MCF 10A (cell line): ENCODE data around the gene MYH4. TPM values are rescaled to one million over a fixed set of nuclear protein-coding genes. Genes with fewer than 3 reads are reported as not detected.

Experiments used
- Bru-seq: library from RNA; stranded (reverse); fragments of 400-500 nt; gene quantifications from one replicate; lab custom pipeline; 2021; lab: Mats Ljungman, UMichigan
- BruChase-seq, 2 experiments: library from RNA; stranded (reverse); fragments of 400-500 nt; gene quantifications; one replicate each; lab custom pipeline; 2021; lab: Mats Ljungman, UMichigan
- BruUV-seq: library from RNA; stranded (reverse); fragments of 400-500 nt; replicated peaks from 2 replicates; lab custom pipeline; 2021; lab: Mats Ljungman, UMichigan
- CTCF ChIA-PET: fragments of 300-600 bp; sonication (Branson Sonifier 250); formaldehyde crosslinking; extraction: SDS; loops from one replicate; lab custom pipeline; 2021; ENCODE audit warnings: antibody characterized with exemption, inconsistent platforms; lab: Yijun Ruan, JAX
- POLR2A ChIA-PET: fragments of 300-600, 350-650 bp; sonication (Branson Sonifier 250); formaldehyde crosslinking; extraction: SDS; loops from one replicate; lab custom pipeline; 2020; ENCODE audit warnings: antibody characterized with exemption, inconsistent platforms; lab: Yijun Ruan, JAX
- DNase-seq: peaks from one replicate; pipeline ENCODE4 v3.0.0-alpha.2; 2018; ENCODE audit not compliant: unreplicated experiment
- H3K27ac Mint-ChIP-seq: one replicate; pipeline ENCODE4 v1.8.0; 2022; ENCODE audit warnings: mild to moderate bottlenecking, low read depth, mixed read lengths; ENCODE audit not compliant: unreplicated experiment
- H3K27me3 Mint-ChIP-seq: one replicate; pipeline ENCODE4 v1.8.0; 2022; ENCODE audit warnings: mixed read lengths; ENCODE audit not compliant: insufficient read depth, unreplicated experiment
- H3K36me3 Mint-ChIP-seq: one replicate; pipeline ENCODE4 v1.8.0; 2022; ENCODE audit warnings: mild to moderate bottlenecking, moderate library complexity, mixed read lengths; ENCODE audit not compliant: insufficient read depth, unreplicated experiment
- H3K4me1 Mint-ChIP-seq: one replicate; pipeline ENCODE4 v1.8.0; 2022; ENCODE audit warnings: mixed read lengths; ENCODE audit not compliant: insufficient read depth, unreplicated experiment
- H3K4me3 Mint-ChIP-seq: one replicate; pipeline ENCODE4 v1.8.0; 2022; ENCODE audit warnings: mild to moderate bottlenecking, moderate library complexity, mixed read lengths; ENCODE audit not compliant: unreplicated experiment
- H3K9me3 Mint-ChIP-seq: one replicate; pipeline ENCODE4 v1.8.0; 2022; ENCODE audit warnings: mixed read lengths; ENCODE audit not compliant: unreplicated experiment
- intact Hi-C: fragments of 100-400 bp; cut with micrococcal nuclease; formaldehyde crosslinking; loops from 2 replicates; pipeline ENCODE4 v1.14.1; 2022
- long read RNA-seq: library from polyadenylated mRNA; stranded (forward); transcript quantifications from one replicate; pipeline ENCODE4 v2.0.0, GENCODE V29; 2022
- total RNA-seq: library from RNA; stranded (reverse); gene quantifications from 2 replicates; pipeline ENCODE4 v1.2.3, GENCODE V29; 2022
- TF ChIP-seq, protein P1 (sequence below): fragments of 200-600 bp; IDR thresholded peaks from one replicate; pipeline ENCODE4 v1.8.0; 2022; ENCODE audit warnings: antibody characterized with exemption, mild to moderate bottlenecking; ENCODE audit not compliant: unreplicated experiment

Gene MYH4
- total RNA-seq (not detected in 2 replicates), Bru-seq, nascent RNA (not detected), BruChase-seq, experiment 1, labeled RNA remaining after a 6-hour chase (not detected), BruChase-seq, experiment 2, labeled RNA remaining after a 2-hour chase (not detected)
- long read RNA-seq, partial matches to known transcripts, result 1 of 1 reads
- long read RNA-seq, other reads (novel, unspliced or antisense), result 0 of 1 reads

DNA sequence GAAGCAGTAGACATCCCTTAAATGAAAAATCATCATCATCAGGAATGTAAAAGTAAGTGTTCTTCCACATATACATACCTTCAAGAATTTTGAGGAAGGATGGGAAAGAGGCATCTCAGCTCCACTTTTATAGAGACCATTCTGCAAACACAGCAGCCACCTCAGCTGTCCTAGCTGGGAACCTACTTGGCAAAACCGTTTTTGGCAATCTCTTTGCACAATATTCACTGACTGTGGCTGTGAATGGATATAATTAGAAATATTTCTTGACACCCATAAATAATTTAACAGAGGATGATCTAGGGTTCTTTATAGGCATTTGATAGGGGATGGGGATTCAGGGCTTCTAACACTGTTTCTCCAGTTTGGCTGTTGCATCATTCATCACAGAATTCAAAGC, at the start of gene MYH4:
Gene MYH4 (minus strand): TSS at position 101 of the 400 bp plus-strand sequence. CDS start 2,814 bp downstream, outside the sequence.
- TF ChIP-seq, protein P1, sequence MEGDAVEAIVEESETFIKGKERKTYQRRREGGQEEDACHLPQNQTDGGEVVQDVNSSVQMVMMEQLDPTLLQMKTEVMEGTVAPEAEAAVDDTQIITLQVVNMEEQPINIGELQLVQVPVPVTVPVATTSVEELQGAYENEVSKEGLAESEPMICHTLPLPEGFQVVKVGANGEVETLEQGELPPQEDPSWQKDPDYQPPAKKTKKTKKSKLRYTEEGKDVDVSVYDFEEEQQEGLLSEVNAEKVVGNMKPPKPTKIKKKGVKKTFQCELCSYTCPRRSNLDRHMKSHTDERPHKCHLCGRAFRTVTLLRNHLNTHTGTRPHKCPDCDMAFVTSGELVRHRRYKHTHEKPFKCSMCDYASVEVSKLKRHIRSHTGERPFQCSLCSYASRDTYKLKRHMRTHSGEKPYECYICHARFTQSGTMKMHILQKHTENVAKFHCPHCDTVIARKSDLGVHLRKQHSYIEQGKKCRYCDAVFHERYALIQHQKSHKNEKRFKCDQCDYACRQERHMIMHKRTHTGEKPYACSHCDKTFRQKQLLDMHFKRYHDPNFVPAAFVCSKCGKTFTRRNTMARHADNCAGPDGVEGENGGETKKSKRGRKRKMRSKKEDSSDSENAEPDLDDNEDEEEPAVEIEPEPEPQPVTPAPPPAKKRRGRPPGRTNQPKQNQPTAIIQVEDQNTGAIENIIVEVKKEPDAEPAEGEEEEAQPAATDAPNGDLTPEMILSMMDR, result no peak
- DNase-seq, result no peak
- intact Hi-C loops, result no loop called here
- BruUV-seq, result no TSS peak
- H3K9me3 Mint-ChIP-seq, result no peaks in the 10 kb centered on the region
- H3K4me1 Mint-ChIP-seq, result no peaks in the 10 kb centered on the region
- H3K27ac Mint-ChIP-seq, result no peak within 1 kb of the TSS
- H3K27me3 Mint-ChIP-seq, result no peaks in the 10 kb centered on the region
- CTCF ChIA-PET, result no interaction called here
- no peak within 1 kb of the TSS for H3K4me3 Mint-ChIP-seq
- no peaks in the 10 kb centered on the region for H3K36me3 Mint-ChIP-seq
- POLR2A ChIA-PET, result no interaction called here

DNA sequence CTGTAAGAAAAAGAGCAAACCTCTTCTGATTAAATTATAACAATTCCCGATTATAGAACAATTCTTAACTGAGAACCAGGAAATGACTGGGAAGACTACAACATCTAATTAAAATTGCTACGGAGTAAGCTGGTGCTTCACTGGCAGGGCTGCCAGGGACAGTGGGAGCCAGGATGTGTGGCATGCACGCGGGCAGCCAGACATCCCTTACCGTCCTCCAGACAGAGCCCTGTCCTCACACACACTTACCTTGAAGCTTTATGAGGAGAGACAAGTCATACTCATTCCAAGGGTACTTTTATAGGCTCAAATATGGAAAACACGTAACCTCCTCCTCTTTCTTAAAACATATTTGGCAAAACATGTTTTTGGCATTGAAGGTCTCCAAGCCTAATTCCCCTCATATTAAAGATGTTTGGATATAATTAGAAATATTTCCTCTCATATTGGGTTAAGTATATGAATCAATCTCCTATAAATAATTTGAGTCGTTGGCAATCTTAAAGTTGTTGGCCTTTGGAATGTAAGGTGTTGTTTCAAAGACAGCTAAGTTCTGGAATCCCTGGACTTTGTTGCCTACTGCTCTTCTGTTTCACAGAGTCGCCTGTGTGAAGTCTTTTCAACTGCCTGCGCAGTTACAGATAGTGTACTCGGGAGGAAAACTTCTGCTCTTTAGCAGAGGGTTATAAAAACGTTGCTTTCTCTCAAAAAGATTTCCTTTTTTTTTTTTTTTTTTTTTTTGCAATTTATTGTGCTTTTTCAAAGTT, 49.1 kb upstream of the MYH4 start, which contains the start of gene MYH1:
Gene MYH1 (minus strand): TSS at position 272 of the 767 bp plus-strand sequence. CDS start 1,900 bp downstream, outside the sequence.
- ChIA-PET CTCF (no interaction called here), POLR2A (no interaction called here)
- no TSS peak for BruUV-seq
- DNase-seq, result no peak
- Mint-ChIP-seq H3K27me3 (peaks cover 37% of the 10 kb centered on the region), H3K27ac (no peak within 1 kb of the TSS), H3K4me3 (no peak within 1 kb of the TSS), H3K4me1 (no peaks in the 10 kb centered on the region), H3K9me3 (no peaks in the 10 kb centered on the region), H3K36me3 (no peaks in the 10 kb centered on the region)
- TF ChIP-seq, protein P1, result no peak
- intact Hi-C loops, result no loop called here

DNA sequence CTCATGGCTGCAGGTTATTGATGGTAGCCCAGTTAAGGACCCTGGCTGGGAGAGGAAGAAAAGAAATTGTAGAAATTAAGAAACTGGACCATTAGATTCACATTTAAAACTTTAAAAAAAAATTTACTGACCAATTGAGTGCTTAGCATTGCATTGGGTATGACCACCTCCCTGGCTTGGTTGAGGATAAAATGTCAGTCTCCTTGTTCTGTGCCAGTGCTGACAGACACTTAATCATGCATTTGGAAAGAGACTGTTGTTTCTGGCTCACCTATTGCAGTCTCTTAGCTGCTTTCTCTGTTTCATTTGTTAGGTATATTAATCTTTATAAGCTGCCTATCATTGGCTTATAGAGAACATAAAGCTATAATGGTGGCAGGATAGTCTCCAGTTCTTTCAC, 47.3 kb upstream of the MYH4 start:
- Mint-ChIP-seq H3K27ac (no peak overlapping the region), H3K27me3 (peaks cover 34% of the 10 kb centered on the region), H3K9me3 (no peaks in the 10 kb centered on the region), H3K4me3 (no peak overlapping the region), H3K4me1 (no peaks in the 10 kb centered on the region), H3K36me3 (no peaks in the 10 kb centered on the region)
- TF ChIP-seq, protein P1, result no peak
- CTCF ChIA-PET, result no interaction called here
- BruUV-seq, result no TSS peak
- intact Hi-C loops, result no loop called here
- no peak for DNase-seq
- POLR2A ChIA-PET, result no interaction called here

DNA sequence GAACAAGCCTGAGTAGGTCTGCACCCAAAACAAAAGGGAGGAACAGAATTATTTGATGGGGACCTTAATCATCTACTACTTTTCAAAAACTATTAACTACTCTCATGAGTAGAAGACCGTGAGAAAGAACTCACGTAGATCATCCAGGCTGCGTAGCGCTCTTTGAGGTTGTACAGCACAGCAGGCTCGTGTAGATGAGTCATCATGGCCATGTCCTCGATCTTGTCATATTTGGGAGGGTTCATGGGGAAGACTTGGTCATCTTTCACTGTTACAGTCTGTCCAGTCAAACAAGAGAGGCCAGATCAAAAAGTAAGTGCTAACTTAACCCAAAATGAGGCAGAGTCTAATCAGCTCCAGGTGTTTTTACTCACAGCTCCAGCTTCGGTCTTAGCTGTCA, 46.7 kb upstream of the MYH4 start:
- no peak for DNase-seq
- BruUV-seq, result no TSS peak
- TF ChIP-seq, protein P1, result no peak
- ChIA-PET POLR2A (no interaction called here), CTCF (no interaction called here)
- Mint-ChIP-seq H3K36me3 (no peaks in the 10 kb centered on the region), H3K4me1 (no peaks in the 10 kb centered on the region), H3K27ac (no peak overlapping the region), H3K9me3 (no peaks in the 10 kb centered on the region), H3K27me3 (peaks cover 34% of the 10 kb centered on the region), H3K4me3 (no peak overlapping the region)
- intact Hi-C loops, result no loop called here
